ENCODE measurements around the gene CAMK1D.

The CAMK1D gene

DNA sequence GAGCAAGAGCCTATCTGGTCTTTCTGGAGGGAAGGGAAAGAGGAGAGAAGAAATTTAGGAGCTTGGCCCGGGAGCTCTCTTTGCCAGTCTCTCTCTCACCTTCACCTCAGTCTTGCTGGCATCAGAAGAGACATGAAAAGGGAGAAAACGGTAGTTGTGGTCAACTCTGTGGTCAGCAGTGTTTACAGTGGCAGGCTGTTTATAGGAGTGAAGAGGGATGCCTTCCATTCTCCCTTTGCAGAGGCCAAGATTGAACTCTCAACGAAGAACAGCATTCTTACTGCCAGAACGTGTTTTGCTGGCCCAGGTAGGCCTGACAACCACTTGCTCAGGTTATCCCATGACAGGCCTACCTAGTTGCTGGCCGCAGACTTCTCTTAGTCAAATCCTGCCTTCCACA is 518.9 kb downstream of the CAMK1D start:
- Histone ChIP-seq H3K4me3 (ENCODE audit: low read depth in 1 of 5, low read length in 5 of 5) (no peak overlapping the region), H3K4me1 (ENCODE audit: control insufficient read depth in 5 of 5, insufficient read depth in 5 of 5, low read length in 5 of 5) (peaks cover 0 to 4% (median 0%) of the 10 kb centered on the region in 5 donors), H3K9me3 (ENCODE audit: control insufficient read depth in 5 of 5, low read length in 5 of 5) (no peaks in the 10 kb centered on the region), H3K9ac (ENCODE audit: low read length in 5 of 5) (no peak overlapping the region), H3K27ac (ENCODE audit: low read depth, low read length) (no peak overlapping the region), H3K27me3 (ENCODE audit: control insufficient read depth in 5 of 5, insufficient read depth in 4 of 5, low read length in 5 of 5) (no peaks in the 10 kb centered on the region), H3K36me3 (ENCODE audit: control insufficient read depth in 5 of 5, insufficient read depth in 5 of 5, low read length in 5 of 5) (no peaks in the 10 kb centered on the region)

DNA sequence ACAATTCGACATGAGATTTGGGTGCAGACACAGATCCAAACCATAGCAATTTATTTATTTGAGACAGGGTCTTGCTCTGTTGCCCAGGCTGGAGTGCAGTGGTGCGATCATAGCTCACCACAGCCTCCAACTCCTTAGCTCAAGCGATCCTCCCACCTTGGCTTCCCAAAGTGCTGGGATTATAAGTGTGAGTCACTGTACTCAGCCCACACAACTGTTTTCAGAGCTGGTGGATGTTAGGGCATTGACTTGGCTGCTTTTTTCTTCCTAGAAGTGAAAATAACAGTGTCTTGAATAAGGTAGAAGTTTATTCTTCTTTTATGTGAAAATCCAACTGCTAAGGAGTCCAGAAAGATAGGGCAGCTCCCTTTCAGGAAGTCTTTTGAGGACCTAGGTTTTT is 520.1 kb downstream of the CAMK1D start:
- Histone ChIP-seq H3K27me3 (ENCODE audit: control insufficient read depth in 5 of 5, insufficient read depth in 4 of 5, low read length in 5 of 5) (no peaks in the 10 kb centered on the region), H3K9ac (ENCODE audit: low read length in 5 of 5) (no peak overlapping the region), H3K9me3 (ENCODE audit: control insufficient read depth in 5 of 5, low read length in 5 of 5) (no peaks in the 10 kb centered on the region), H3K27ac (ENCODE audit: low read depth, low read length) (no peak overlapping the region), H3K4me3 (ENCODE audit: low read depth in 1 of 5, low read length in 5 of 5) (no peak overlapping the region), H3K36me3 (ENCODE audit: control insufficient read depth in 5 of 5, insufficient read depth in 5 of 5, low read length in 5 of 5) (no peaks in the 10 kb centered on the region), H3K4me1 (ENCODE audit: control insufficient read depth in 5 of 5, insufficient read depth in 5 of 5, low read length in 5 of 5) (peaks cover 0 to 6% (median 0%) of the 10 kb centered on the region in 5 donors)

DNA sequence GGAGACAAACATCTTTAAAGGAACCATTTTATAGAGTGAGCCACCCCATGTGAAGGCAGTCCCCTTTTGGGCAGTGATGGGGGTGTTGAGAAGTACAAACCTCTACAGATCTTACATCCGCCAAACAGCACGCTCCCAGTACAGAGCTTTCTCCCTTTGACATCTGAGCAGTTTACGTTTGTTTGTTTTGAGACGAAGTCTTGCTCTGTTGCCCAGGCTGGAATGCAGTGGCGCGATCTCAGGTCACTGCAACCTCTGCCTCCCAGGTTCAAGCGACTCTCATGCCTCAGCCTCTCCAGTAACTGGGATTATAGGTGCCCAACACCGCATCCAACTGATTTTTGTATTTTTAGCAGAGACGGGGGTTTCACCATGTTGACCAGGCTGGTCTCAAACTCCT is 523.2 kb downstream of the CAMK1D start:
- Histone ChIP-seq H3K27ac (ENCODE audit: low read depth, low read length) (no peak overlapping the region), H3K4me1 (ENCODE audit: control insufficient read depth in 5 of 5, insufficient read depth in 5 of 5, low read length in 5 of 5) (peaks cover 0 to 23% (median 9%) of the 10 kb centered on the region in 5 donors), H3K36me3 (ENCODE audit: control insufficient read depth in 5 of 5, insufficient read depth in 5 of 5, low read length in 5 of 5) (no peaks in the 10 kb centered on the region), H3K27me3 (ENCODE audit: control insufficient read depth in 5 of 5, insufficient read depth in 4 of 5, low read length in 5 of 5) (no peaks in the 10 kb centered on the region), H3K9ac (ENCODE audit: low read length in 5 of 5) (no peak overlapping the region), H3K4me3 (ENCODE audit: low read depth in 1 of 5, low read length in 5 of 5) (no peak overlapping the region), H3K9me3 (ENCODE audit: control insufficient read depth in 5 of 5, low read length in 5 of 5) (no peaks in the 10 kb centered on the region)

DNA sequence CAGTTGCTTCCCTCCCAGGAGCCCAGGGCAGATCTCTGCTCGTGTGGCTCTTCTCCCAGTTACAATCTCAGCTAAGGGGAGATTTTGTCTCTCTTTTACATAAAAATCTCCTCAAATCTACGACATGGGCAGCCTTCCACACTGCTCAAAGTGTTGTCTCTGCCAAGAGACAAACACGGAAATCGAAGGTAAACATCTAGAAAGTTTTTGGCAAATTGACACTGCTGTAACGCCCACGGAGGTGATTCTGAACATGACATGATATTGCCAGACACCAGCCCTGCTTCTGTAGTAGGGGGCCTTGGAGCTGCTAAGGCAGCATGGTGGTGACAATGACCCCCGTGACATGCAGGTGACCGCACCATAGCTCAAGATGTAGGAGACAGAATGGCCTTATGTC is 523.8 kb downstream of the CAMK1D start:
- Histone ChIP-seq H3K4me3 (ENCODE audit: low read depth in 1 of 5, low read length in 5 of 5) (no peak overlapping the region), H3K4me1 (ENCODE audit: control insufficient read depth in 5 of 5, insufficient read depth in 5 of 5, low read length in 5 of 5) (peaks cover 0 to 23% (median 9%) of the 10 kb centered on the region in 5 donors), H3K27me3 (ENCODE audit: control insufficient read depth in 5 of 5, insufficient read depth in 4 of 5, low read length in 5 of 5) (no peaks in the 10 kb centered on the region), H3K9ac (ENCODE audit: low read length in 5 of 5) (no peak overlapping the region), H3K27ac (ENCODE audit: low read depth, low read length) (no peak overlapping the region), H3K36me3 (ENCODE audit: control insufficient read depth in 5 of 5, insufficient read depth in 5 of 5, low read length in 5 of 5) (no peaks in the 10 kb centered on the region), H3K9me3 (ENCODE audit: control insufficient read depth in 5 of 5, low read length in 5 of 5) (no peaks in the 10 kb centered on the region)

DNA sequence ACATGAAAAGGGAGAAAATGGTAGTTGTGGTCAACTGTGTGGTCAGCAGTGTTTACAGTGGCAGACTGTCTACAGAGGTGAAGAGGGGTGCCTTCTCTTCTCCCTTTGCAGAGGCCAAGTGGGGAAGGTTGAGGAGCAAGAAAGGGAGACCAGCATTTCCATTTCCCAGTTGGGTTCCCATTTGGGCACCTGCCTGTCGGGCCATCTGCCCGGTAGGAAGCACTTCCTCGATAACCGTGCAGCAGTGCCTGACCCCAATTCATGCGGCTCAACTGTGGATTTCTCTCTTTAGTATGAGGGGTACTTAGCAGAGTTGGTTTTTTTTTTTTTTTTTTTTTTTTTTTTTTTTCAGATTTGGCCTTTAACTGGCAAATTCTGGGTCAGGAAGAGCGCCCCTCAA is 525.2 kb downstream of the CAMK1D start:
- H3K4me3 ChIP-seq (ENCODE audit: low read depth in 1 of 5, low read length in 5 of 5): no peak overlapping the region
- no peak overlapping the region for H3K27ac ChIP-seq (ENCODE audit: low read depth, low read length)
- H3K9ac ChIP-seq (ENCODE audit: low read length in 5 of 5): no peak overlapping the region
- H3K9me3 ChIP-seq (ENCODE audit: control insufficient read depth in 5 of 5, low read length in 5 of 5): no peaks in the 10 kb centered on the region
- no peaks in the 10 kb centered on the region for H3K27me3 ChIP-seq (ENCODE audit: control insufficient read depth in 5 of 5, insufficient read depth in 4 of 5, low read length in 5 of 5)
- peaks cover 0 to 23% (median 9%) of the 10 kb centered on the region in 5 donors for H3K4me1 ChIP-seq (ENCODE audit: control insufficient read depth in 5 of 5, insufficient read depth in 5 of 5, low read length in 5 of 5)
- H3K36me3 ChIP-seq (ENCODE audit: control insufficient read depth in 5 of 5, insufficient read depth in 5 of 5, low read length in 5 of 5): no peaks in the 10 kb centered on the region

DNA sequence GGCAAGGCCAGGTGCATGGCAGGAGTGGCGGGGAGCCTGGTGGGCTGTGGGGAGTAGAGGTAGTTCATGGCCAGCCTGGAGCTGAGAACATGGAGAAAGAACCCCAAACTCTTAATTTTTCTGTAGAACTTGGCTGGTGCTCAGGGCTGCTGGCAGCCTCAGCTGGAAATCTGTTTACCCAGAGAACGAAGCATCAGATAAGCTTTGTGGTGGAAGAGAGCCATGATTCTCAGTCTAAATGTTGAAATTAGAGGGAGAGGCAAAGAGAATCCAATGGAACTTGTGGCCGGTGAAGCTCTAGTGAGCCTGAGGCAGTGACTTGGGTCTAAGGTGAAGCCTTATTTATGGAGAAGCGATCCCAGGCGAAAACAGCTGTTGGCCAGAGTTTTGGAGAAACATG is 525.8 kb downstream of the CAMK1D start:
- Histone ChIP-seq H3K9me3 (ENCODE audit: control insufficient read depth in 5 of 5, low read length in 5 of 5) (no peaks in the 10 kb centered on the region), H3K36me3 (ENCODE audit: control insufficient read depth in 5 of 5, insufficient read depth in 5 of 5, low read length in 5 of 5) (no peaks in the 10 kb centered on the region), H3K27ac (ENCODE audit: low read depth, low read length) (no peak overlapping the region), H3K27me3 (ENCODE audit: control insufficient read depth in 5 of 5, insufficient read depth in 4 of 5, low read length in 5 of 5) (no peaks in the 10 kb centered on the region), H3K9ac (ENCODE audit: low read length in 5 of 5) (no peak overlapping the region), H3K4me1 (ENCODE audit: control insufficient read depth in 5 of 5, insufficient read depth in 5 of 5, low read length in 5 of 5) (peaks cover 0 to 23% (median 9%) of the 10 kb centered on the region in 5 donors), H3K4me3 (ENCODE audit: low read depth in 1 of 5, low read length in 5 of 5) (no peak overlapping the region)

DNA sequence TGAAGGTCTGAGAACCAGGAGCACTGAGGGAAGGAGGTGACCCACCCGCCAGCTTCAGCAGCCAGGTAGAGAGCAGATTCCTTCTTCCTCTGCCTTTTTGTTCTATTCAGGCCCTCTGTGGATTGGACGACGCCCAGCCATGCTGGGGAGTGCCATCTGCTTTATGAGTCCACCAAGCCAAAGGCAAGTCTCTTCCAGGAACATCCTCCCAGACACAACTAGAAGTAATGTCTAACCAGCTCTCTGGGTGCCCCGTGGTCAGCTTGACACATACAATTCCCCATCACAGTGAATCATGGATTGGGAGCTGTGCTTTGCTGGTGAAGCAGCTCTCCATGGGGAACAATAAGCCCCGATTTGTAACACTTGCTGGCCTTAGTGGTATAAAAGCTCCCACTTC is 526.9 kb downstream of the CAMK1D start:
- H3K9me3 ChIP-seq (ENCODE audit: control insufficient read depth in 5 of 5, low read length in 5 of 5): no peaks in the 10 kb centered on the region
- no peaks in the 10 kb centered on the region for H3K36me3 ChIP-seq (ENCODE audit: control insufficient read depth in 5 of 5, insufficient read depth in 5 of 5, low read length in 5 of 5)
- no peak overlapping the region for H3K4me3 ChIP-seq (ENCODE audit: low read depth in 1 of 5, low read length in 5 of 5)
- no peak overlapping the region for H3K27ac ChIP-seq (ENCODE audit: low read depth, low read length)
- H3K4me1 ChIP-seq (ENCODE audit: control insufficient read depth in 5 of 5, insufficient read depth in 5 of 5, low read length in 5 of 5): peaks cover 0 to 23% (median 9%) of the 10 kb centered on the region in 5 donors
- H3K9ac ChIP-seq (ENCODE audit: low read length in 5 of 5): no peak overlapping the region
- H3K27me3 ChIP-seq (ENCODE audit: control insufficient read depth in 5 of 5, insufficient read depth in 4 of 5, low read length in 5 of 5): no peaks in the 10 kb centered on the region

DNA sequence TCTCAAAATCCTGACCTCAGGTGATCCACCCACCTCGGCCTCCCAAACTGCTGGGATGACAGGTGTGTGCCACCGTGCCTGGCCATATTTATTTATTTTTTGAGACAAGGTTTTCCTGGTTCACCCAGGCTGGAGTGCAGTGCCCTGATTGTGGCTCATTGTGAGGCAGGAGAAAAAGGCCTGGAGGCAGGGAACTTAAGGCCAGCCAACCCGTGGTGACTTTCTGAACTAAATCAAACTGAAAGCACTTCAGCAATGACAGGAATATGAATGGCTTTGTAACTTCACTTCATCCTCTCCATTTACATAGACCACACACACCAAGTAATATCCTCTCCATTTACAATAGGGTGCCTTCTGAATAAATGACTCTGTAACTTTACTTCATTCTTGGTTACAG is 527.8 kb downstream of the CAMK1D start:
- no peak overlapping the region for H3K4me3 ChIP-seq (ENCODE audit: low read depth in 1 of 5, low read length in 5 of 5)
- H3K36me3 ChIP-seq (ENCODE audit: control insufficient read depth in 5 of 5, insufficient read depth in 5 of 5, low read length in 5 of 5): no peaks in the 10 kb centered on the region

DNA sequence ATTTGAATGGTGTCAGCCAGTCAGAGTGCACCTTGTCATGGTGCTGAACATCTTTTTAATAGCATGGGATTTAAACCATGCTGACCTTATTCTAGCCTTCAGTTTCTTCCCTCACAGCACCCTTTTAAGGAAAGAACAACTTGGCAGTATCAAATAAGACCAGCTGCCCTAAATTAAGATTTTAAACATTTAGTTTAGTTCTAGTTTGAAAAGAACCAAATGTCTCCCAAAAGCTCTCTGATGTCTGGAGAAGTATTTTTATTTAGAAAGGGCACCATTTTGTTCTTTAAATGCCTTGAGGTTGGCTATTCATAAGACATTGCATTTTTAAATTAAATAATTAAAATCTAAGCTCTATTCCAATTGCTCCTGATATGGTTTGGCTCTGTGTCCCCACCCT is 531.1 kb downstream of the CAMK1D start:
- H3K27me3 ChIP-seq (ENCODE audit: control insufficient read depth in 5 of 5, insufficient read depth in 4 of 5, low read length in 5 of 5): no peaks in the 10 kb centered on the region
- no peak overlapping the region for H3K27ac ChIP-seq (ENCODE audit: low read depth, low read length)
- H3K4me3 ChIP-seq (ENCODE audit: low read depth in 1 of 5, low read length in 5 of 5): no peak overlapping the region
- no peak overlapping the region for H3K9ac ChIP-seq (ENCODE audit: low read length in 5 of 5)
- peaks cover 0 to 9% (median 0%) of the 10 kb centered on the region in 5 donors for H3K4me1 ChIP-seq (ENCODE audit: control insufficient read depth in 5 of 5, insufficient read depth in 5 of 5, low read length in 5 of 5)
- H3K36me3 ChIP-seq (ENCODE audit: control insufficient read depth in 5 of 5, insufficient read depth in 5 of 5, low read length in 5 of 5): no peaks in the 10 kb centered on the region
- no peaks in the 10 kb centered on the region for H3K9me3 ChIP-seq (ENCODE audit: control insufficient read depth in 5 of 5, low read length in 5 of 5)

More for the DNA sequence above, 527.8 kb downstream of the CAMK1D start:
- Histone ChIP-seq H3K9ac (ENCODE audit: low read length in 5 of 5) (no peak overlapping the region), H3K4me1 (ENCODE audit: control insufficient read depth in 5 of 5, insufficient read depth in 5 of 5, low read length in 5 of 5) (peaks cover 0 to 23% (median 9%) of the 10 kb centered on the region in 5 donors), H3K27me3 (ENCODE audit: control insufficient read depth in 5 of 5, insufficient read depth in 4 of 5, low read length in 5 of 5) (no peaks in the 10 kb centered on the region), H3K27ac (ENCODE audit: low read depth, low read length) (no peak overlapping the region), H3K9me3 (ENCODE audit: control insufficient read depth in 5 of 5, low read length in 5 of 5) (no peaks in the 10 kb centered on the region)

DNA sequence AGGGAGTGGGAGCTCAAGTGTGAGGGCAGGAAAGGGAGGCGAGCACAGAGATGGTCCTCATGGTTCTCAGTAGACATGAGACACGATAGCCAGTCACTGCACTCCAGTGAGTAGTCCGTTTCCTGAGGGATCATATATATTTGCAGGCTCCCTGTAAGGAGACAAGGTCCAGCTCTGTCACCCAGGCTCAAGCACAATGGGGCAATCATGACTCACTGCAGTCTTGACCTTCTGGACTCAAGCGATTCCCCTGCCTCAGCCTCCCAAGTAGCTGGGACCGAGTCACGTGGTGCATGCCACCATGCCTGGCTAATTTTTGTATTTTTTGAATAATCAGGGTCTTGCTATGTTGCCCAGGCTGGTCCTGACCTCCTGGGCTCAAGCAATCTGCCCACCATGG is 535.5 kb downstream of the CAMK1D start:
- no peak overlapping the region for H3K4me3 ChIP-seq (ENCODE audit: low read depth in 1 of 5, low read length in 5 of 5)
- no peaks in the 10 kb centered on the region for H3K9me3 ChIP-seq (ENCODE audit: control insufficient read depth in 5 of 5, low read length in 5 of 5)
- H3K27ac ChIP-seq (ENCODE audit: low read depth, low read length): no peak overlapping the region
- no peaks in the 10 kb centered on the region for H3K27me3 ChIP-seq (ENCODE audit: control insufficient read depth in 5 of 5, insufficient read depth in 4 of 5, low read length in 5 of 5)
- H3K4me1 ChIP-seq (ENCODE audit: control insufficient read depth in 5 of 5, insufficient read depth in 5 of 5, low read length in 5 of 5): peaks cover 0 to 9% (median 4%) of the 10 kb centered on the region in 5 donors
- no peaks in the 10 kb centered on the region for H3K36me3 ChIP-seq (ENCODE audit: control insufficient read depth in 5 of 5, insufficient read depth in 5 of 5, low read length in 5 of 5)
- no peak overlapping the region for H3K9ac ChIP-seq (ENCODE audit: low read length in 5 of 5)

Data from subcutaneous abdominal adipose tissue (tissue), 5 donors.